Vagina (tissue), 2 donors: ENCODE measurements around the gene HTR3C.

ENCODE experiments used
- CTCF ChIP-seq, 3 experiments: fragments of 450-650 bp in 2 of 3; fragments of 200-600 bp in 1 of 3; sonication (generic) in 1 of 3; IDR thresholded peaks; one replicate each; pipeline ENCODE4 v1.5.1; 2017 to 2019; ENCODE audit warnings: antibody characterized with exemption in 3 of 3, mild to moderate bottlenecking in 2 of 3, moderate library complexity in 2 of 3
- POLR2A ChIP-seq, 2 donors: fragments of 450-650 bp; IDR thresholded peaks; one replicate each; pipeline ENCODE4 v1.6.1; 2017; ENCODE audit warnings: antibody characterized with exemption in 2 of 2, mild to moderate bottlenecking in 2 of 2, moderate library complexity in 2 of 2
- POLR2AphosphoS5 ChIP-seq, 2 donors: sonication (generic); formaldehyde crosslinking; IDR thresholded peaks; one replicate each; pipeline ENCODE4 v1.9.0; 2017; ENCODE audit warnings: antibody characterized with exemption in 2 of 2, mild to moderate bottlenecking in 2 of 2, low read depth in 1 of 2; ENCODE audit not compliant: insufficient read depth in 1 of 2

GRCh38 chr3:184059424-184059823 lies 6.6 kb downstream of the HTR3C start:
- TF ChIP-seq CTCF (IDR thresholded peaks at IDR 0.05) = no peak
- no peak for TF ChIP-seq POLR2AphosphoS5 (IDR thresholded peaks at IDR 0.05; ENCODE audit: insufficient read depth in 1 of 2, low read depth in 1 of 2)
- TF ChIP-seq POLR2A (IDR thresholded peaks at IDR 0.05) = no peak
